OCI-LY1 (cell line): ENCODE results near the gene CNTN6.

ENCODE experiments used
- EZH2 ChIP-seq: fragments of 200-600 bp; sonication (generic), shearing (Covaris generic); IDR thresholded peaks from 2 replicates; pipeline ENCODE4 v1.8.0; 2017; ENCODE audit warnings: borderline replicate concordance, mixed run types, mild to moderate bottlenecking, antibody characterized with exemption, low read length, moderate library complexity, mixed read lengths
- TF ChIP-seq, protein P1 (sequence below): fragments of 200-600 bp; sonication (generic), shearing (Covaris generic); IDR thresholded peaks from 2 replicates; pipeline ENCODE4 v1.5.1; 2017; ENCODE audit warnings: mild to moderate bottlenecking, antibody characterized with exemption, low read length, moderate library complexity, mixed read lengths

DNA sequence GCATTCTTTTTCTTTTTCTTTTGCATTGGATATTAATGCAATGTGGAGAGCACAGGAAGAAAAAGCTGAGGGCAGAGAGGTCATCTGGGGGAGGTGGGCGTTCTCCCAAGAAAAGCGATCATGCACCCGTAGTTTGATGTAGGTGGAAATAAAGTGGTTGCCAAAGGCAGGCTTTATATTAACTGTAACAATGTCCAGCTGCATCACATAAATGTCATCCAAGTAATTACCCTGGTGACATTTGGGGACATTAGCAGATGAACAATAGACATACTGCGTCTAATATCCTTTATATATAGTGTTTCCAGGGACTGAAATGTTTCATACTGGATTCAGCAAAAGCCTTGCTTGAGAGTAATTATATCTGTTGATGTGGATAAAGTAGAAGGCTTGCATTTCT is 135.5 kb downstream of the CNTN6 start:
- TF ChIP-seq, protein P1, sequence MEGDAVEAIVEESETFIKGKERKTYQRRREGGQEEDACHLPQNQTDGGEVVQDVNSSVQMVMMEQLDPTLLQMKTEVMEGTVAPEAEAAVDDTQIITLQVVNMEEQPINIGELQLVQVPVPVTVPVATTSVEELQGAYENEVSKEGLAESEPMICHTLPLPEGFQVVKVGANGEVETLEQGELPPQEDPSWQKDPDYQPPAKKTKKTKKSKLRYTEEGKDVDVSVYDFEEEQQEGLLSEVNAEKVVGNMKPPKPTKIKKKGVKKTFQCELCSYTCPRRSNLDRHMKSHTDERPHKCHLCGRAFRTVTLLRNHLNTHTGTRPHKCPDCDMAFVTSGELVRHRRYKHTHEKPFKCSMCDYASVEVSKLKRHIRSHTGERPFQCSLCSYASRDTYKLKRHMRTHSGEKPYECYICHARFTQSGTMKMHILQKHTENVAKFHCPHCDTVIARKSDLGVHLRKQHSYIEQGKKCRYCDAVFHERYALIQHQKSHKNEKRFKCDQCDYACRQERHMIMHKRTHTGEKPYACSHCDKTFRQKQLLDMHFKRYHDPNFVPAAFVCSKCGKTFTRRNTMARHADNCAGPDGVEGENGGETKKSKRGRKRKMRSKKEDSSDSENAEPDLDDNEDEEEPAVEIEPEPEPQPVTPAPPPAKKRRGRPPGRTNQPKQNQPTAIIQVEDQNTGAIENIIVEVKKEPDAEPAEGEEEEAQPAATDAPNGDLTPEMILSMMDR: no peak
- no peak for TF ChIP-seq EZH2
